ENCODE results near the gene LIPG. TPM values are rescaled to one million over a fixed set of nuclear protein-coding genes. Genes with fewer than 3 reads are reported as not detected.

LIPG gene
- total and polyA plus RNA-seq, 2 of the 13 experiments (the other 11 are each of a cell fraction or from before 2014, with no cell fraction given): 0.96 to 10.8 TPM

GRCh38 chr18:49562481-49563129 lies 748 bp downstream of the LIPG start (continued):
- TF ChIP-seq PRDM4 (CRISPR knock-in tag; IDR thresholded peaks at IDR 0.05; ENCODE audit: borderline replicate concordance) (no peak), CTCF (CRISPR knock-in tag; IDR thresholded peaks at IDR 0.05) (no peak)

GRCh38 chr18:49563130-49563540 lies 1.3 kb downstream of the LIPG start:
- Histone ChIP-seq H3K4me3 (replicated peaks in 1 of 3; ENCODE audit: insufficient read depth in 1 of 3, low read depth in 2 of 3, low read length in 3 of 3) (peak overlapping the region in 2 of 3 experiments; percentile 46 to 67; a peak in 2 of 6 replicates), H3K9ac (ENCODE audit: insufficient read depth, low read depth, low read length) (0 out of 2 replicates have a peak overlapping the region, but pooled peaks have one; percentile 21), H3K9me3 (ENCODE audit: low read length) (no peaks in the 10 kb centered on the region), H3K27ac (ENCODE audit: extremely low read length, insufficient read depth, low read length) (no peak overlapping the region), H2AFZ (ENCODE audit: low read length) (no peak overlapping the region), H3K79me2 (ENCODE audit: insufficient read depth, low read length) (no peaks in the 10 kb centered on the region), H3K4me2 (ENCODE audit: low read depth, low read length) (peak overlapping the region; percentile 73), H3K27me3 (ENCODE audit: control insufficient read depth in 1 of 2, insufficient read depth in 2 of 2, low read length in 2 of 2) (peaks cover 16 to 37% of the 10 kb centered on the region in 2 experiments), H3K36me3 (replicated peaks in 1 of 2; ENCODE audit: control insufficient read depth in 1 of 2, insufficient read depth in 2 of 2, low read length in 2 of 2) (no peaks in the 10 kb centered on the region), H3K4me1 (ENCODE audit: insufficient read depth, low read length) (peaks cover 45% of the 10 kb centered on the region), H4K20me1 (ENCODE audit: insufficient read depth, low read length) (no peaks in the 10 kb centered on the region)
- CTCF ChIA-PET (ENCODE audit: low intra/inter-chr PET ratio, low total read pairs): no interaction called here
- POLR2A ChIA-PET: no interaction called here
- FAIRE-seq (no peak), DNase-seq (ENCODE audit: low spot score) (no peak), ATAC-seq (no peak)
- TF ChIP-seq FOSL2 (CRISPR knock-in tag; IDR thresholded peaks at IDR 0.05) (0 out of 2 replicates have a peak, but pooled peaks have one; percentile 28), NR3C1 (CRISPR knock-in tag; IDR thresholded peaks at IDR 0.05) (no peak), FUBP1 (CRISPR knock-in tag; IDR thresholded peaks at IDR 0.05; ENCODE audit: borderline replicate concordance) (no peak)
- intact Hi-C loops (cut with micrococcal nuclease; ENCODE audit: unreplicated experiment): no loop called here
- TSS peak; percentile 53 for BruUV-seq (replicated peaks)
- in situ Hi-C loops (cut with HindIII; ENCODE audit: extremely low pct_ligation_motif_present, low pct_unique_long_range_greater_than_20kb): loop anchor here (5.0 to 10.0 kb wide), 2 partner anchors 162 to 294 kb away; no protein-coding TSS in a partner anchor
